Measurements from ENCODE around the gene RRM1.
"Not testable (repeated sequence)": the region's sequence is repeated elsewhere in the genome, so short reads cannot be mapped to it uniquely, and the experiment has no call there.

The RRM1 gene

GRCh38 chr11:4076774-4077173 is 17.8 kb upstream of the RRM1 start:
- DNase-seq (ENCODE audit: low read depth in 1 of 2, low spot score in 1 of 2), result no peak

GRCh38 chr11:4083198-4083597 is 11.4 kb upstream of the RRM1 start:
- no peak for DNase-seq (ENCODE audit: low read depth in 1 of 2, low spot score in 1 of 2)

GRCh38 chr11:4084406-4085125 is 10.0 kb upstream of the RRM1 start:
- DNase-seq (ENCODE audit: low read depth in 1 of 2, low spot score in 1 of 2), result no peak

GRCh38 chr11:4085575-4085974 is 9.0 kb upstream of the RRM1 start:
- DNase-seq (ENCODE audit: low read depth in 1 of 2, low spot score in 1 of 2), result no peak

GRCh38 chr11:4086575-4087353 is 7.8 kb upstream of the RRM1 start:
- no peak for DNase-seq (ENCODE audit: low read depth in 1 of 2, low spot score in 1 of 2)

- no peak for DNase-seq (ENCODE audit: low read depth in 1 of 2, low spot score in 1 of 2)
These were observed 7.0 kb upstream of the RRM1 start for GRCh38 chr11:4087551-4087950.

- no peak for DNase-seq (ENCODE audit: low read depth in 1 of 2, low spot score in 1 of 2)
These were observed 4.3 kb upstream of the RRM1 start for GRCh38 chr11:4090258-4090657.

GRCh38 chr11:4092026-4092425 is 2.6 kb upstream of the RRM1 start:
- no peak for DNase-seq (ENCODE audit: low read depth in 1 of 2, low spot score in 1 of 2)

GRCh38 chr11:4093519-4094347 is 866 bp upstream of the RRM1 start:
- no peak for DNase-seq (ENCODE audit: low read depth in 1 of 2, low spot score in 1 of 2)

GRCh38 chr11:4095509-4096230 is 1.1 kb downstream of the RRM1 start:
- no peak for DNase-seq (ENCODE audit: low read depth in 1 of 2, low spot score in 1 of 2)

- DNase-seq (ENCODE audit: low read depth in 1 of 2, low spot score in 1 of 2), result no peak
These were observed 3.5 kb downstream of the RRM1 start for GRCh38 chr11:4098026-4098621.

GRCh38 chr11:4102711-4103110 is 8.1 kb downstream of the RRM1 start:
- no peak for DNase-seq (ENCODE audit: low read depth in 1 of 2, low spot score in 1 of 2)

- no peak for DNase-seq (ENCODE audit: low read depth in 1 of 2, low spot score in 1 of 2)
These were observed 8.7 kb downstream of the RRM1 start for GRCh38 chr11:4103269-4103668.

GRCh38 chr11:4105916-4106315 is 11.3 kb downstream of the RRM1 start:
- no peak for DNase-seq (ENCODE audit: low read depth in 1 of 2, low spot score in 1 of 2)

GRCh38 chr11:4111834-4112233 is 17.2 kb downstream of the RRM1 start:
- DNase-seq (ENCODE audit: low read depth in 1 of 2, low spot score in 1 of 2), result no peak

GRCh38 chr11:4115128-4115527 is 20.5 kb downstream of the RRM1 start:
- DNase-seq (ENCODE audit: low read depth in 1 of 2, low spot score in 1 of 2), result no peak

- DNase-seq (ENCODE audit: low read depth in 1 of 2, low spot score in 1 of 2), result no peak
These were observed 23.5 kb downstream of the RRM1 start for GRCh38 chr11:4118107-4118506.

- no peak for DNase-seq (ENCODE audit: low read depth in 1 of 2, low spot score in 1 of 2)
These were observed 28.6 kb downstream of the RRM1 start for GRCh38 chr11:4123218-4123617.

- no peak for DNase-seq (ENCODE audit: low read depth in 1 of 2, low spot score in 1 of 2)
These were observed 30.5 kb downstream of the RRM1 start for GRCh38 chr11:4125141-4125540.

- DNase-seq (ENCODE audit: low read depth in 1 of 2, low spot score in 1 of 2), result no peak
These were observed 32.8 kb downstream of the RRM1 start for GRCh38 chr11:4127357-4127756.

- not testable (repeated sequence) for DNase-seq (ENCODE audit: low read depth in 1 of 2, low spot score in 1 of 2)
These were observed 35.6 kb downstream of the RRM1 start for GRCh38 chr11:4130219-4130618.
